ENCODE data around the gene PCDH17.

The PCDH17 gene

GRCh38 chr13:57611969-57612368 lies 19.6 kb upstream of the PCDH17 start:
- Histone ChIP-seq H3K4me3 (replicated peaks; ENCODE audit: insufficient read depth, low read length) (no peak overlapping the region), H3K27me3 (ENCODE audit: insufficient read depth, poor library complexity, severe bottlenecking) (no peaks in the 10 kb centered on the region), H3K27ac (replicated peaks) (no peak overlapping the region)
- TF ChIP-seq POLR2AphosphoS5 (IDR thresholded peaks at IDR 0.05; ENCODE audit: low read depth), result no peak
- TF ChIP-seq, protein P1, sequence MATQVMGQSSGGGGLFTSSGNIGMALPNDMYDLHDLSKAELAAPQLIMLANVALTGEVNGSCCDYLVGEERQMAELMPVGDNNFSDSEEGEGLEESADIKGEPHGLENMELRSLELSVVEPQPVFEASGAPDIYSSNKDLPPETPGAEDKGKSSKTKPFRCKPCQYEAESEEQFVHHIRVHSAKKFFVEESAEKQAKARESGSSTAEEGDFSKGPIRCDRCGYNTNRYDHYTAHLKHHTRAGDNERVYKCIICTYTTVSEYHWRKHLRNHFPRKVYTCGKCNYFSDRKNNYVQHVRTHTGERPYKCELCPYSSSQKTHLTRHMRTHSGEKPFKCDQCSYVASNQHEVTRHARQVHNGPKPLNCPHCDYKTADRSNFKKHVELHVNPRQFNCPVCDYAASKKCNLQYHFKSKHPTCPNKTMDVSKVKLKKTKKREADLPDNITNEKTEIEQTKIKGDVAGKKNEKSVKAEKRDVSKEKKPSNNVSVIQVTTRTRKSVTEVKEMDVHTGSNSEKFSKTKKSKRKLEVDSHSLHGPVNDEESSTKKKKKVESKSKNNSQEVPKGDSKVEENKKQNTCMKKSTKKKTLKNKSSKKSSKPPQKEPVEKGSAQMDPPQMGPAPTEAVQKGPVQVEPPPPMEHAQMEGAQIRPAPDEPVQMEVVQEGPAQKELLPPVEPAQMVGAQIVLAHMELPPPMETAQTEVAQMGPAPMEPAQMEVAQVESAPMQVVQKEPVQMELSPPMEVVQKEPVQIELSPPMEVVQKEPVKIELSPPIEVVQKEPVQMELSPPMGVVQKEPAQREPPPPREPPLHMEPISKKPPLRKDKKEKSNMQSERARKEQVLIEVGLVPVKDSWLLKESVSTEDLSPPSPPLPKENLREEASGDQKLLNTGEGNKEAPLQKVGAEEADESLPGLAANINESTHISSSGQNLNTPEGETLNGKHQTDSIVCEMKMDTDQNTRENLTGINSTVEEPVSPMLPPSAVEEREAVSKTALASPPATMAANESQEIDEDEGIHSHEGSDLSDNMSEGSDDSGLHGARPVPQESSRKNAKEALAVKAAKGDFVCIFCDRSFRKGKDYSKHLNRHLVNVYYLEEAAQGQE (IDR thresholded peaks at IDR 0.05; ENCODE audit: insufficient replicate concordance, low read depth), result no peak
- TF ChIP-seq CTCF (IDR thresholded peaks at IDR 0.05; ENCODE audit: insufficient read depth, low read length), result no peak
- no peak for TF ChIP-seq SPI1 (IDR thresholded peaks at IDR 0.05; ENCODE audit: borderline replicate concordance, low read depth)
- no peak for TF ChIP-seq GABPA (IDR thresholded peaks at IDR 0.05; ENCODE audit: low read depth)
- DNase-seq (ENCODE audit: low read depth in 1 of 2, low spot score in 1 of 2), result no peak

DNA sequence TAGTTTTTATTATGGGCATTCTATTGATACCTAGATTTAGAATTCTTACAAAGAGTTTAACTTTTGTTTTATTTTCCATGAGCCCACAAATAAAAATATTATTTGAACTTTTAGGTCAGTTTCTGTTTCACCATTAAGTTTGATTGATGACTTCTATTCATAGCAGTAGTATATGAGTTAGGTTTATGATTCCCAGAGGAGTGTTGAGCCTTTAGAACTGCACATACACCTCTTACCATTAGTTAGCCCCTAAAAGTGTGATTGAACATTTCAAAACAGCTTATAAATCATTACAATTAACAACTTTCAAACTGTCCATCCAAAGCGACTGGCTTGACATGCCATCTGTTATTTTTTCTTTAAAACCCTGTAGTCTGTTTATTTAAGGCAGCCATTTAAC lies 19.0 kb upstream of the PCDH17 start:
- no peak overlapping the region for H3K4me3 ChIP-seq (replicated peaks; ENCODE audit: insufficient read depth, low read length)
- H3K27ac ChIP-seq (replicated peaks), result no peak overlapping the region
- DNase-seq (ENCODE audit: low read depth in 1 of 2, low spot score in 1 of 2), result no peak
- H3K27me3 ChIP-seq (ENCODE audit: insufficient read depth, poor library complexity, severe bottlenecking), result no peaks in the 10 kb centered on the region
- TF ChIP-seq, protein P1 (IDR thresholded peaks at IDR 0.05; ENCODE audit: insufficient replicate concordance, low read depth), result no peak
- TF ChIP-seq SPI1 (IDR thresholded peaks at IDR 0.05; ENCODE audit: borderline replicate concordance, low read depth) (no peak), GABPA (IDR thresholded peaks at IDR 0.05; ENCODE audit: low read depth) (no peak), CTCF (IDR thresholded peaks at IDR 0.05; ENCODE audit: insufficient read depth, low read length) (no peak), POLR2AphosphoS5 (IDR thresholded peaks at IDR 0.05; ENCODE audit: low read depth) (no peak)

GRCh38 chr13:57624565-57625435 lies 6.7 kb upstream of the PCDH17 start:
- H3K27me3 ChIP-seq (ENCODE audit: insufficient read depth, poor library complexity, severe bottlenecking), result peaks cover 15% of the 10 kb centered on the region
- DNase-seq (ENCODE audit: low read depth in 1 of 2, low spot score in 1 of 2), result peak; percentile 49 to 56
- TF ChIP-seq, protein P1 (IDR thresholded peaks at IDR 0.05; ENCODE audit: insufficient replicate concordance, low read depth), result no peak
- TF ChIP-seq SPI1 (IDR thresholded peaks at IDR 0.05; ENCODE audit: borderline replicate concordance, low read depth) (no peak), POLR2AphosphoS5 (IDR thresholded peaks at IDR 0.05; ENCODE audit: low read depth) (no peak), CTCF (IDR thresholded peaks at IDR 0.05; ENCODE audit: insufficient read depth, low read length) (peak; percentile 54), GABPA (IDR thresholded peaks at IDR 0.05; ENCODE audit: low read depth) (no peak)
- H3K4me3 ChIP-seq (replicated peaks; ENCODE audit: insufficient read depth, low read length), result no peak overlapping the region
- H3K27ac ChIP-seq (replicated peaks), result no peak overlapping the region

Measured in HL-60 (cell line).